Prostate gland (tissue), 2 donors: ENCODE measurements around the gene RNF113B.

Experiments used
- POLR2AphosphoS5 ChIP-seq: sonication (generic); formaldehyde crosslinking; IDR thresholded peaks from one replicate; pipeline ENCODE4 v1.6.1; 2017; ENCODE audit warnings: antibody characterized with exemption
- TF ChIP-seq, protein P1 (sequence below), 4 experiments: fragments of 200-600 bp in 2 of 4; fragments of 450-650 bp in 2 of 4; sonication (generic) in 2 of 4; IDR thresholded peaks; 1 replicate in 3 of 4; 2 replicates in 1 of 4; pipeline ENCODE4 v1.5.1; 2016 to 2019; ENCODE audit warnings: antibody characterized with exemption in 4 of 4, mild to moderate bottlenecking in 2 of 4, moderate library complexity in 2 of 4

DNA sequence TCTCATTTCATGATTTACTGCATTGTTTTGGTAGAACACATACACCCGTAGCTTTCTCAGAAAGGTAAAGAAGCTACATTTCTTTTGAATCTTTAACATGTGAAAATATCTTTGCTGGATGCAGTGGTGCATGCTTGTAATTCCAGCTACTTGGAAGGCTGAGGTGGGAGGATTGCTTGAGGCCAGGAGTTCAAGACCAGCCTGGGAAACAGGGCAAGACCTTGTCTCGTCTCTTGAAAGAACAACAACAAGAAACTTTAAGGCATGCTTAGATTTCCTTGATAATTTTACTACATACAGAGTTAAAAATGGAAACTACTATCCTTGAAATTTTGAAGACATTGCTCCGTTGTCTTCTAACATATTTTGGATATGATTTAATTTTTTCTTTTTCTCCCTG lies 7.7 kb downstream of the RNF113B start:
- TF ChIP-seq, protein P1, sequence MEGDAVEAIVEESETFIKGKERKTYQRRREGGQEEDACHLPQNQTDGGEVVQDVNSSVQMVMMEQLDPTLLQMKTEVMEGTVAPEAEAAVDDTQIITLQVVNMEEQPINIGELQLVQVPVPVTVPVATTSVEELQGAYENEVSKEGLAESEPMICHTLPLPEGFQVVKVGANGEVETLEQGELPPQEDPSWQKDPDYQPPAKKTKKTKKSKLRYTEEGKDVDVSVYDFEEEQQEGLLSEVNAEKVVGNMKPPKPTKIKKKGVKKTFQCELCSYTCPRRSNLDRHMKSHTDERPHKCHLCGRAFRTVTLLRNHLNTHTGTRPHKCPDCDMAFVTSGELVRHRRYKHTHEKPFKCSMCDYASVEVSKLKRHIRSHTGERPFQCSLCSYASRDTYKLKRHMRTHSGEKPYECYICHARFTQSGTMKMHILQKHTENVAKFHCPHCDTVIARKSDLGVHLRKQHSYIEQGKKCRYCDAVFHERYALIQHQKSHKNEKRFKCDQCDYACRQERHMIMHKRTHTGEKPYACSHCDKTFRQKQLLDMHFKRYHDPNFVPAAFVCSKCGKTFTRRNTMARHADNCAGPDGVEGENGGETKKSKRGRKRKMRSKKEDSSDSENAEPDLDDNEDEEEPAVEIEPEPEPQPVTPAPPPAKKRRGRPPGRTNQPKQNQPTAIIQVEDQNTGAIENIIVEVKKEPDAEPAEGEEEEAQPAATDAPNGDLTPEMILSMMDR (IDR thresholded peaks at IDR 0.05), result no peak
- no peak for TF ChIP-seq POLR2AphosphoS5
